HepG2 (cell line): ENCODE data around the gene SGSM1. TPM values are rescaled to one million over a fixed set of nuclear protein-coding genes. Genes with fewer than 3 reads are reported as not detected.
A peak's percentile ranks its signal among the peaks of the same experiment; 100 is the strongest.

Source experiments
- GTF2F1 ChIP-seq: fragments of 150-350 bp; IDR thresholded peaks from 2 replicates; pipeline ENCODE4 v1.6.1; 2014; ENCODE audit warnings: low read length
- HMG20B ChIP-seq: conservative IDR thresholded peaks from 2 replicates; pipeline ENCODE4 v1.6.1; 2016; ENCODE audit warnings: missing genetic modification reagents, missing compliant biosample characterization
- KDM5B ChIP-seq: sonication (generic); formaldehyde crosslinking; IDR thresholded peaks from 2 replicates; pipeline ENCODE4 v1.4.0; 2020; ENCODE audit warnings: missing genetic modification reagents, mild to moderate bottlenecking, borderline replicate concordance
- KLF12 ChIP-seq: sonication (generic); formaldehyde crosslinking; IDR thresholded peaks from 2 replicates; pipeline ENCODE4 v1.4.0; 2020; ENCODE audit warnings: missing genetic modification reagents, borderline replicate concordance
- MAFG ChIP-seq: sonication (generic); formaldehyde crosslinking; IDR thresholded peaks from 2 replicates; pipeline ENCODE4 v1.5.1; 2020; ENCODE audit warnings: mild to moderate bottlenecking, missing genetic modification reagents
- MNT ChIP-seq: fragments of 450-650 bp; IDR thresholded peaks from 2 replicates; pipeline ENCODE4 v1.6.1; 2016
- PBX3 ChIP-seq: sonication (generic); formaldehyde crosslinking; IDR thresholded peaks from 2 replicates; pipeline ENCODE4 v1.8.1; 2023; ENCODE audit warnings: missing genetic modification reagents, inconsistent platforms, borderline replicate concordance
- SMAD1 ChIP-seq: sonication (generic); formaldehyde crosslinking; IDR thresholded peaks from 2 replicates; pipeline ENCODE4 v1.4.0; 2020; ENCODE audit warnings: missing genetic modification reagents, low read depth, mild to moderate bottlenecking, borderline replicate concordance
- SNAI1 ChIP-seq: sonication (generic); formaldehyde crosslinking; IDR thresholded peaks from 2 replicates; pipeline ENCODE4 v1.5.0; 2020; ENCODE audit warnings: mild to moderate bottlenecking, missing genetic modification reagents, borderline replicate concordance
- ZFAT ChIP-seq: sonication (generic); formaldehyde crosslinking; conservative IDR thresholded peaks from 2 replicates; pipeline ENCODE4 v1.8.1; 2023; ENCODE audit warnings: missing genetic modification reagents, inconsistent platforms
- ZFY ChIP-seq: sonication (generic); formaldehyde crosslinking; IDR thresholded peaks from 2 replicates; pipeline ENCODE4 v1.4.0; 2020; ENCODE audit warnings: missing genetic modification reagents
- ZNF430 ChIP-seq: sonication (generic); formaldehyde crosslinking; IDR thresholded peaks from 2 replicates; pipeline ENCODE4 v1.9.0; 2021; ENCODE audit warnings: mild to moderate bottlenecking, missing genetic modification reagents
- ZNF839 ChIP-seq: sonication (generic); formaldehyde crosslinking; IDR thresholded peaks from 2 replicates; pipeline ENCODE4 v1.4.0; 2020; ENCODE audit warnings: missing genetic modification reagents, mild to moderate bottlenecking, borderline replicate concordance
- ZSCAN21 ChIP-seq: sonication (generic); formaldehyde crosslinking; IDR thresholded peaks from 2 replicates; pipeline ENCODE4 v1.8.0; 2022; ENCODE audit warnings: mild to moderate bottlenecking, missing genetic modification reagents, moderate library complexity, borderline replicate concordance
- ZUFSP ChIP-seq: sonication (generic); formaldehyde crosslinking; IDR thresholded peaks from 2 replicates; pipeline ENCODE4 v1.9.0; 2021; ENCODE audit warnings: missing genetic modification reagents, mild to moderate bottlenecking, borderline replicate concordance
- polyA plus RNA-seq, 8 experiments: library from polyadenylated mRNA; depleted of rRNA in 3 of 8; stranded (reverse) in 7 of 8; unstranded in 1 of 8; fragments of >200 nt; fragmentation: Illumina TruSeq in 4 of 8; extraction: Trizol in 4 of 8; gene quantifications; 2 replicates each; pipeline versions ENCODE4 v1.2.1 to v1.2.3, GENCODE V29; 2011 to 2016; ENCODE audit warnings: low read depth in 4 of 8, missing spikeins in 1 of 8, mixed read lengths in 1 of 8; ENCODE audit not compliant: insufficient read depth in 1 of 8
- total RNA-seq, 5 experiments: library from RNA; depleted of rRNA; stranded (reverse); fragments of >200 nt; fragmentation: Illumina TruSeq; extraction: Trizol; gene quantifications; 2 replicates each; pipeline ENCODE4 v1.2.3, GENCODE V29; 2016; ENCODE audit warnings: low read depth in 1 of 5
- TF ChIP-seq, protein P1 (sequence below): sonication (generic); formaldehyde crosslinking; IDR thresholded peaks from 2 replicates; pipeline ENCODE4 v1.4.0; 2020; ENCODE audit warnings: mild to moderate bottlenecking, missing genetic modification reagents
- TF ChIP-seq, protein P2 (sequence below): sonication (generic); formaldehyde crosslinking; IDR thresholded peaks from 2 replicates; pipeline ENCODE4 v1.8.0; 2022; ENCODE audit warnings: missing genetic modification reagents, mild to moderate bottlenecking, borderline replicate concordance

The SGSM1 gene
- total and polyA plus RNA-seq, 2 of the 13 experiments (the other 11 are each of a cell fraction or from before 2014, with no cell fraction given) = 0.07 TPM; not detected in 1

GRCh38 chr22:24875862-24876506 is 70.0 kb downstream of the SGSM1 start (continued):
- no peak for TF ChIP-seq GTF2F1
- no peak for TF ChIP-seq ZUFSP (CRISPR knock-in tag)
- no peak for TF ChIP-seq KDM5B (CRISPR knock-in tag)
- no peak for TF ChIP-seq ZNF839 (CRISPR knock-in tag)
- TF ChIP-seq, protein P1, sequence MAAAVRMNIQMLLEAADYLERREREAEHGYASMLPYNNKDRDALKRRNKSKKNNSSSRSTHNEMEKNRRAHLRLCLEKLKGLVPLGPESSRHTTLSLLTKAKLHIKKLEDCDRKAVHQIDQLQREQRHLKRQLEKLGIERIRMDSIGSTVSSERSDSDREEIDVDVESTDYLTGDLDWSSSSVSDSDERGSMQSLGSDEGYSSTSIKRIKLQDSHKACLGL (CRISPR knock-in tag) = no peak
- no peak for TF ChIP-seq MAFG (CRISPR knock-in tag)
- TF ChIP-seq KLF12 (CRISPR knock-in tag) = no peak
- TF ChIP-seq SMAD1 (CRISPR knock-in tag) = no peak
- 0 out of 2 replicates have a peak, but pooled peaks have one; percentile 28 for TF ChIP-seq HMG20B (CRISPR knock-in tag)
- no peak for TF ChIP-seq SNAI1 (CRISPR knock-in tag)
- no peak for TF ChIP-seq MNT
- no peak for TF ChIP-seq PBX3 (CRISPR knock-in tag)
- TF ChIP-seq ZFAT (CRISPR knock-in tag) = no peak
- TF ChIP-seq ZNF430 = 0 out of 2 replicates have a peak, but pooled peaks have one; percentile 22
- no peak for TF ChIP-seq ZSCAN21 (CRISPR knock-in tag)
- TF ChIP-seq, protein P2, sequence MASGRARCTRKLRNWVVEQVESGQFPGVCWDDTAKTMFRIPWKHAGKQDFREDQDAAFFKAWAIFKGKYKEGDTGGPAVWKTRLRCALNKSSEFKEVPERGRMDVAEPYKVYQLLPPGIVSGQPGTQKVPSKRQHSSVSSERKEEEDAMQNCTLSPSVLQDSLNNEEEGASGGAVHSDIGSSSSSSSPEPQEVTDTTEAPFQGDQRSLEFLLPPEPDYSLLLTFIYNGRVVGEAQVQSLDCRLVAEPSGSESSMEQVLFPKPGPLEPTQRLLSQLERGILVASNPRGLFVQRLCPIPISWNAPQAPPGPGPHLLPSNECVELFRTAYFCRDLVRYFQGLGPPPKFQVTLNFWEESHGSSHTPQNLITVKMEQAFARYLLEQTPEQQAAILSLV (CRISPR knock-in tag) = no peak
- TF ChIP-seq ZFY = no peak
